GM18907 (cell line): ENCODE results near the gene RNU6-9.
A peak's percentile ranks its signal among the peaks of the same experiment; 100 is the strongest.
"Not testable (repeated sequence)": the region's sequence is repeated elsewhere in the genome, so short reads cannot be mapped to it uniquely, and the experiment has no call there.

Experiments used
- ATAC-seq: cut with Tn5 transposase; IDR thresholded peaks from one replicate; pipeline ENCODE4 v1.9.1; 2021; ENCODE audit warnings: mild to moderate bottlenecking, moderate library complexity; ENCODE audit not compliant: unreplicated experiment

Gene RNU6-9

GRCh38 chr19:876780-877314 lies 16.4 kb upstream of the RNU6-9 start:
- ATAC-seq = no peak

- not testable (repeated sequence) for ATAC-seq
Observed at GRCh38 chr19:877992-878660, 15.2 kb upstream of the RNU6-9 start.

GRCh38 chr19:878751-879561 lies 14.3 kb upstream of the RNU6-9 start:
- not testable (repeated sequence) for ATAC-seq

- no peak for ATAC-seq
Observed at GRCh38 chr19:879711-880438, 13.4 kb upstream of the RNU6-9 start.

- ATAC-seq = no peak
Observed at GRCh38 chr19:881385-882071, 11.8 kb upstream of the RNU6-9 start.

GRCh38 chr19:882871-883497 lies 10.3 kb upstream of the RNU6-9 start:
- ATAC-seq = no peak

- no peak for ATAC-seq
Observed at GRCh38 chr19:883661-884211, 9.5 kb upstream of the RNU6-9 start.

GRCh38 chr19:884420-885211 lies 8.7 kb upstream of the RNU6-9 start:
- no peak for ATAC-seq

GRCh38 chr19:885536-886224 lies 7.6 kb upstream of the RNU6-9 start:
- no peak for ATAC-seq

- no peak for ATAC-seq
Observed at GRCh38 chr19:887072-887471, 6.2 kb upstream of the RNU6-9 start.

- no peak for ATAC-seq
Observed at GRCh38 chr19:887599-887998, 5.7 kb upstream of the RNU6-9 start.

GRCh38 chr19:888581-889385 lies 4.5 kb upstream of the RNU6-9 start:
- ATAC-seq = no peak

- ATAC-seq = no peak
Observed at GRCh38 chr19:889662-890295, 3.5 kb upstream of the RNU6-9 start.

GRCh38 chr19:890831-891230 lies 2.5 kb upstream of the RNU6-9 start:
- ATAC-seq = no peak

GRCh38 chr19:891421-892200 lies 1.7 kb upstream of the RNU6-9 start:
- ATAC-seq = not testable (repeated sequence)

- peak; percentile 2 for ATAC-seq
Observed at GRCh38 chr19:892243-892893, 916 bp upstream of the RNU6-9 start.
